ENCODE results near the gene SIK3. TPM values are rescaled to one million over a fixed set of nuclear protein-coding genes. Genes with fewer than 3 reads are reported as not detected.

SIK3 gene
- total RNA-seq, 2 donors from 2014 or later: 21.4 to 26.3 TPM

- ATAC-seq (replicated peaks in 1 of 2): no peak
- peaks cover 0 to 4% of the 10 kb centered on the region in 2 donors for H3K36me3 Mint-ChIP-seq (ENCODE audit: insufficient read depth in 2 of 2)
- no peak for DNase-seq
- no peaks in the 10 kb centered on the region for H3K27me3 Mint-ChIP-seq (ENCODE audit: low read depth)
- peaks cover 13% of the 10 kb centered on the region for H3K4me1 Mint-ChIP-seq (ENCODE audit: low read depth)
- no peak overlapping the region for H3K27ac Mint-ChIP-seq
- no peak overlapping the region for H3K4me3 Mint-ChIP-seq
- no peaks in the 10 kb centered on the region for H3K9me3 Mint-ChIP-seq
These were observed 209.2 kb downstream of the SIK3 start for GRCh38 chr11:116888884-116889549.

- H3K4me3 Mint-ChIP-seq: no peak overlapping the region
- DNase-seq (no peak), ATAC-seq (replicated peaks in 1 of 2) (no peak)
- H3K9me3 Mint-ChIP-seq: no peaks in the 10 kb centered on the region
- no peaks in the 10 kb centered on the region for H3K27me3 Mint-ChIP-seq (ENCODE audit: low read depth)
- H3K4me1 Mint-ChIP-seq (ENCODE audit: low read depth): peaks cover 19% of the 10 kb centered on the region
- peak overlapping the region; percentile 11 for H3K27ac Mint-ChIP-seq
- peaks cover 0 to 4% of the 10 kb centered on the region in 2 donors for H3K36me3 Mint-ChIP-seq (ENCODE audit: insufficient read depth in 2 of 2)
These were observed 210.2 kb downstream of the SIK3 start for GRCh38 chr11:116888024-116888423.

- ATAC-seq (replicated peaks in 1 of 2) (no peak), DNase-seq (no peak)
- H3K4me1 Mint-ChIP-seq (ENCODE audit: low read depth): peaks cover 38% of the 10 kb centered on the region
- no peak overlapping the region for H3K4me3 Mint-ChIP-seq
- no peaks in the 10 kb centered on the region for H3K27me3 Mint-ChIP-seq (ENCODE audit: low read depth)
- peaks cover 0 to 1% of the 10 kb centered on the region in 2 donors for H3K36me3 Mint-ChIP-seq (ENCODE audit: insufficient read depth in 2 of 2)
- no peak overlapping the region for H3K27ac Mint-ChIP-seq
- H3K9me3 Mint-ChIP-seq: no peaks in the 10 kb centered on the region
These were observed 212.1 kb downstream of the SIK3 start for GRCh38 chr11:116885951-116886655.

GRCh38 chr11:116882386-116882785 lies 215.8 kb downstream of the SIK3 start:
- Mint-ChIP-seq H3K36me3 (ENCODE audit: insufficient read depth in 2 of 2) (peaks cover 0 to 1% of the 10 kb centered on the region in 2 donors), H3K9me3 (no peaks in the 10 kb centered on the region), H3K4me1 (ENCODE audit: low read depth) (peaks cover 37% of the 10 kb centered on the region), H3K27me3 (ENCODE audit: low read depth) (no peaks in the 10 kb centered on the region), H3K27ac (peak overlapping the region; percentile 0), H3K4me3 (no peak overlapping the region)
- peak; percentile 28 to 38 for DNase-seq
- peak; percentile 94 to 96 for ATAC-seq (replicated peaks in 1 of 2)

GRCh38 chr11:116881143-116881542 lies 217.1 kb downstream of the SIK3 start:
- Mint-ChIP-seq H3K4me3 (no peak overlapping the region), H3K4me1 (ENCODE audit: low read depth) (peaks cover 37% of the 10 kb centered on the region), H3K9me3 (no peaks in the 10 kb centered on the region), H3K27ac (no peak overlapping the region), H3K27me3 (ENCODE audit: low read depth) (no peaks in the 10 kb centered on the region), H3K36me3 (ENCODE audit: insufficient read depth in 2 of 2) (peaks cover 0 to 1% of the 10 kb centered on the region in 2 donors)
- no peak for DNase-seq
- ATAC-seq (replicated peaks in 1 of 2): no peak

- H3K9me3 Mint-ChIP-seq: no peaks in the 10 kb centered on the region
- no peak overlapping the region for H3K4me3 Mint-ChIP-seq
- H3K27ac Mint-ChIP-seq: peak overlapping the region; percentile 22
- DNase-seq: peak; percentile 17 to 34
- H3K36me3 Mint-ChIP-seq (ENCODE audit: insufficient read depth in 2 of 2): peaks cover 0 to 2% of the 10 kb centered on the region in 2 donors
- no peaks in the 10 kb centered on the region for H3K27me3 Mint-ChIP-seq (ENCODE audit: low read depth)
- peak; percentile 54 to 64 for ATAC-seq (replicated peaks in 1 of 2)
- peaks cover 37% of the 10 kb centered on the region for H3K4me1 Mint-ChIP-seq (ENCODE audit: low read depth)
These were observed 218.2 kb downstream of the SIK3 start for GRCh38 chr11:116879800-116880625.

- DNase-seq: no peak
- Mint-ChIP-seq H3K36me3 (ENCODE audit: insufficient read depth in 2 of 2) (peaks cover 2 to 5% of the 10 kb centered on the region in 2 donors), H3K27me3 (ENCODE audit: low read depth) (no peaks in the 10 kb centered on the region), H3K27ac (no peak overlapping the region), H3K4me3 (no peak overlapping the region), H3K4me1 (ENCODE audit: low read depth) (peaks cover 18% of the 10 kb centered on the region), H3K9me3 (no peaks in the 10 kb centered on the region)
- no peak for ATAC-seq (replicated peaks in 1 of 2)
These were observed 221.6 kb downstream of the SIK3 start for GRCh38 chr11:116876656-116877055.

GRCh38 chr11:116875194-116875593 lies 223.0 kb downstream of the SIK3 start:
- peaks cover 5 to 10% of the 10 kb centered on the region in 2 donors for H3K36me3 Mint-ChIP-seq (ENCODE audit: insufficient read depth in 2 of 2)
- H3K4me1 Mint-ChIP-seq (ENCODE audit: low read depth): peaks cover 16% of the 10 kb centered on the region
- DNase-seq (no peak), ATAC-seq (replicated peaks in 1 of 2) (no peak)
- H3K9me3 Mint-ChIP-seq: no peaks in the 10 kb centered on the region
- H3K27me3 Mint-ChIP-seq (ENCODE audit: low read depth): no peaks in the 10 kb centered on the region
- no peak overlapping the region for H3K27ac Mint-ChIP-seq
- no peak overlapping the region for H3K4me3 Mint-ChIP-seq

GRCh38 chr11:116874251-116874650 lies 224.0 kb downstream of the SIK3 start:
- Mint-ChIP-seq H3K27ac (no peak overlapping the region), H3K36me3 (ENCODE audit: insufficient read depth in 2 of 2) (peaks cover 5 to 10% of the 10 kb centered on the region in 2 donors), H3K9me3 (no peaks in the 10 kb centered on the region), H3K4me1 (ENCODE audit: low read depth) (peaks cover 17% of the 10 kb centered on the region), H3K4me3 (no peak overlapping the region), H3K27me3 (ENCODE audit: low read depth) (no peaks in the 10 kb centered on the region)
- ATAC-seq (replicated peaks in 1 of 2) (no peak), DNase-seq (no peak)

- Mint-ChIP-seq H3K4me3 (no peak overlapping the region), H3K4me1 (ENCODE audit: low read depth) (peaks cover 17% of the 10 kb centered on the region), H3K36me3 (ENCODE audit: insufficient read depth in 2 of 2) (peaks cover 5 to 10% of the 10 kb centered on the region in 2 donors), H3K27ac (no peak overlapping the region), H3K27me3 (ENCODE audit: low read depth) (no peaks in the 10 kb centered on the region), H3K9me3 (no peaks in the 10 kb centered on the region)
- ATAC-seq (replicated peaks in 1 of 2) (no peak), DNase-seq (no peak)
These were observed 224.8 kb downstream of the SIK3 start for GRCh38 chr11:116873381-116873780.

GRCh38 chr11:116871248-116871647 lies 227.0 kb downstream of the SIK3 start:
- no peak overlapping the region for H3K4me3 Mint-ChIP-seq

GRCh38 chr11:116870054-116870453 lies 228.2 kb downstream of the SIK3 start:
- Mint-ChIP-seq H3K27ac (peak overlapping the region; percentile 55), H3K36me3 (ENCODE audit: insufficient read depth in 2 of 2) (peaks cover 6 to 14% of the 10 kb centered on the region in 2 donors), H3K27me3 (ENCODE audit: low read depth) (no peaks in the 10 kb centered on the region), H3K9me3 (no peaks in the 10 kb centered on the region), H3K4me3 (no peak overlapping the region), H3K4me1 (ENCODE audit: low read depth) (peaks cover 17% of the 10 kb centered on the region)
- ATAC-seq (replicated peaks in 1 of 2): peak; percentile 27 to 66
- DNase-seq: no peak

More at GRCh38 chr11:116871248-116871647, 227.0 kb downstream of the SIK3 start:
- peak overlapping the region; percentile 77 for H3K27ac Mint-ChIP-seq
- H3K27me3 Mint-ChIP-seq (ENCODE audit: low read depth): no peaks in the 10 kb centered on the region
- peaks cover 17% of the 10 kb centered on the region for H3K4me1 Mint-ChIP-seq (ENCODE audit: low read depth)
- peaks cover 5 to 14% of the 10 kb centered on the region in 2 donors for H3K36me3 Mint-ChIP-seq (ENCODE audit: insufficient read depth in 2 of 2)
- H3K9me3 Mint-ChIP-seq: no peaks in the 10 kb centered on the region
- ATAC-seq (replicated peaks in 1 of 2) (no peak), DNase-seq (no peak)

GRCh38 chr11:116869610-116870009 lies 228.6 kb downstream of the SIK3 start:
- Mint-ChIP-seq H3K4me3 (no peak overlapping the region), H3K27ac (peak overlapping the region; percentile 55), H3K4me1 (ENCODE audit: low read depth) (peaks cover 17% of the 10 kb centered on the region), H3K27me3 (ENCODE audit: low read depth) (no peaks in the 10 kb centered on the region), H3K9me3 (no peaks in the 10 kb centered on the region), H3K36me3 (ENCODE audit: insufficient read depth in 2 of 2) (peaks cover 4 to 14% of the 10 kb centered on the region in 2 donors)
- DNase-seq: no peak
- ATAC-seq (replicated peaks in 1 of 2): no peak
